Left cardiac atrium (tissue), 2 donors: Measurements from ENCODE around the gene NMT1. TPM values are rescaled to one million over a fixed set of nuclear protein-coding genes. Genes with fewer than 3 reads are reported as not detected.

Source experiments
- microRNA-seq, 2 donors: library from miRNA; unstranded; fragments of <30 nt; microRNA quantifications; one replicate each; pipeline ENCODE4 v1.2.0, GENCODE V29; 2020
- total RNA-seq, 2 donors: library from RNA; stranded (reverse); fragmentation: NEBNext Ultra II Directional; extraction: Animal tissue kit (Norgen Biotek cat#: 25700); gene quantifications; one replicate each; pipeline ENCODE4 v1.2.1, GENCODE V29; 2021
- donor health status: DM: no; HTN: yes; CAD: no; lungs with severe emphysema.
- donor health status: DM: yes; HTN: yes; CAD: no.

Gene NMT1
- total RNA-seq, 2 donors from 2014 or later = 66.6 to 92.4 TPM

Small RNA genes lying within 50 kb of the gene (microRNA-seq; reads per million reads assigned to microRNA genes)
- gene MIR6784 = 0.27 to 0.60 reads per million in 2 donors

Other genes with a start within 250 kb of the NMT1 start
- 10 to 100 TPM; 28.5 to 38.5 TPM for gene GJC1, start 231.0 kb upstream of the NMT1 start, total RNA-seq
- 10 to 100 TPM; 11.6 to 14.1 TPM for gene HIGD1B, start 213.4 kb upstream of the NMT1 start, total RNA-seq
- 10 to 100 TPM; 59.0 to 66.1 TPM for gene EFTUD2, start 161.9 kb upstream of the NMT1 start, total RNA-seq
- 1 to 10 TPM; 2.3 to 4.0 TPM for gene GFAP, start 145.8 kb upstream of the NMT1 start, total RNA-seq
- gene KIF18B, start 113.5 kb upstream of the NMT1 start, total RNA-seq = under 1 TPM; 0.16 to 0.85 TPM
- 1 to 10 TPM in 1 of 2 donors, under 1 TPM in 1; 0.94 to 2.9 TPM for gene C1QL1, start 93.0 kb upstream of the NMT1 start, total RNA-seq
- gene DCAKD, start 9.7 kb upstream of the NMT1 start, total RNA-seq = 10 to 100 TPM; 30.9 to 33.2 TPM
- 100 to 1,000 TPM in 1 of 2 donors, 10 to 100 TPM in 1; 92.1 to 132 TPM for gene PLCD3, start 71.2 kb downstream of the NMT1 start, total RNA-seq
- gene ACBD4, start 74.4 kb downstream of the NMT1 start, total RNA-seq = 1 to 10 TPM; 8.4 to 8.7 TPM
- 10 to 100 TPM; 27.8 to 31.7 TPM for gene HEXIM1, start 87.2 kb downstream of the NMT1 start, total RNA-seq
- 1 to 10 TPM; 4.2 to 4.4 TPM for gene HEXIM2, start 100.6 kb downstream of the NMT1 start, total RNA-seq
- gene FMNL1, start 160.6 kb downstream of the NMT1 start, total RNA-seq = 10 to 100 TPM; 16.6 to 18.6 TPM
- not detected for gene SPATA32, start 200.8 kb downstream of the NMT1 start, total RNA-seq